GM12878 (cell line): ENCODE measurements around the gene AGER. TPM values are rescaled to one million over a fixed set of nuclear protein-coding genes. Genes with fewer than 3 reads are reported as not detected.

Experiments used
- ATAC-seq: fragments of 200-7000 bp; cut with Tn5 transposase; 3 replicates; pipeline ENCODE4 v1.9.1; 2020; ENCODE audit warnings: mild to moderate bottlenecking, moderate library complexity
- BruUV-seq: library from RNA; stranded (reverse); fragments of 400-500 nt; replicated peaks from 2 replicates; lab custom pipeline; 2021; lab: Mats Ljungman, UMichigan
- CTCF ChIA-PET: fragments of 300-600 bp; sonication (Branson Sonifier 250); formaldehyde crosslinking; extraction: SDS; loops from one replicate; lab custom pipeline; 2021; ENCODE audit warnings: inconsistent platforms; lab: Yijun Ruan, JAX
- POLR2A ChIA-PET: fragments of 350-600 bp; formaldehyde crosslinking; extraction: SDS; loops from one replicate; lab custom pipeline; 2021; ENCODE audit warnings: inconsistent platforms; lab: Charles Lee
- RAD21 ChIA-PET: fragments of 300-600 bp; sonication (Branson Sonifier 250); formaldehyde crosslinking; loops from one replicate; lab custom pipeline; 2023; ENCODE audit warnings: antibody characterized with exemption; ENCODE audit not compliant: unreplicated experiment; lab: Charles Lee
- SMC1A ChIA-PET: fragments of 300-600 bp; sonication (Branson Sonifier 250); formaldehyde crosslinking; loops from one replicate; lab custom pipeline; 2023; ENCODE audit not compliant: unreplicated experiment, uncharacterized antibody; lab: Charles Lee
- DNase-seq: peaks from one replicate; pipeline ENCODE4 v3.0.0-alpha.2; 2011; ENCODE audit warnings: low read depth, low spot score
- FAIRE-seq: peaks from 3 replicates; lab custom pipeline; 2011; peaks lifted over from hg19 to GRCh38; lab: Jason Lieb, UNC
- H2AFZ ChIP-seq: 2 replicates; pipeline ENCODE4 v1.6.0; 2011; ENCODE audit warnings: low read depth, low read length, control low read depth; ENCODE audit not compliant: control insufficient read depth
- H3K27ac ChIP-seq: 2 replicates; pipeline ENCODE4 v1.5.1; 2011; ENCODE audit warnings: control low read depth; ENCODE audit not compliant: control insufficient read depth, insufficient read depth
- H3K27me3 ChIP-seq, 2 experiments: replicated peaks in 1 of 2; 2 replicates each; pipeline versions ENCODE4 v1.6.0 to v1.6.1; 2011; ENCODE audit warnings: low read length in 1 of 2; ENCODE audit not compliant: control insufficient read depth in 2 of 2, insufficient read depth in 2 of 2
- H3K36me3 ChIP-seq, 2 experiments: 2 replicates each; pipeline ENCODE4 v1.5.1; 2011; ENCODE audit warnings: low read length in 1 of 2; ENCODE audit not compliant: control insufficient read depth in 2 of 2, insufficient read depth in 2 of 2
- H3K4me1 ChIP-seq: 2 replicates; pipeline ENCODE4 v1.6.1; 2011; ENCODE audit warnings: mild to moderate bottlenecking, low read length, moderate library complexity, mixed read lengths; ENCODE audit not compliant: control insufficient read depth, insufficient read depth
- H3K4me2 ChIP-seq: 2 replicates; pipeline ENCODE4 v1.6.0; 2011; ENCODE audit warnings: control low read depth; ENCODE audit not compliant: control insufficient read depth, insufficient read depth
- H3K4me3 ChIP-seq: fragments of 200-600 bp; sonication (generic); 2 replicates; pipeline ENCODE4 v1.5.1; 2016
- H3K79me2 ChIP-seq: 2 replicates; pipeline ENCODE4 v1.6.0; 2011; ENCODE audit warnings: low read length; ENCODE audit not compliant: control insufficient read depth, insufficient read depth
- H3K9ac ChIP-seq: 2 replicates; pipeline ENCODE4 v1.8.0; 2011; ENCODE audit warnings: low read length, control low read depth, mixed read lengths; ENCODE audit not compliant: control insufficient read depth, insufficient read depth
- H3K9me3 ChIP-seq: replicated peaks from 3 replicates; pipeline ENCODE4 v1.5.1; 2011; ENCODE audit warnings: mild to moderate bottlenecking, low read length; ENCODE audit not compliant: control insufficient read depth, insufficient read depth
- H4K20me1 ChIP-seq: 2 replicates; pipeline ENCODE4 v1.6.0; 2011; ENCODE audit not compliant: control insufficient read depth, insufficient read depth
- BACH1 ChIP-seq: fragments of 450-650 bp; IDR thresholded peaks from 2 replicates; pipeline ENCODE4 v1.6.1; 2017; ENCODE audit warnings: mild to moderate bottlenecking, borderline replicate concordance
- BRCA1 ChIP-seq: IDR thresholded peaks from 2 replicates; pipeline ENCODE4 v1.6.1; 2011; ENCODE audit warnings: low read depth, low read length, improper control_type of control experiment
- EED ChIP-seq: sonication (generic); IDR thresholded peaks from 2 replicates; pipeline ENCODE4 v1.6.1; 2016; ENCODE audit warnings: antibody characterized with exemption, low read depth
- MEF2A ChIP-seq: IDR thresholded peaks from 2 replicates; pipeline ENCODE4 v1.6.1; 2011; ENCODE audit warnings: low read depth, mild to moderate bottlenecking, low read length, moderate library complexity; ENCODE audit not compliant: insufficient read depth
- NR2F1 ChIP-seq: fragments of 450-650 bp; conservative IDR thresholded peaks from 2 replicates; pipeline ENCODE4 v1.6.1; 2017; ENCODE audit warnings: mild to moderate bottlenecking
- SREBF1 ChIP-seq: IDR thresholded peaks from 2 replicates; pipeline ENCODE4 v1.6.1; 2012; ENCODE audit warnings: mild to moderate bottlenecking, low read length
- WRNIP1 ChIP-seq: IDR thresholded peaks from 2 replicates; pipeline ENCODE4 v1.6.1; 2011; ENCODE audit warnings: low read depth, low read length, improper control_type of control experiment, borderline replicate concordance
- ZNF207 ChIP-seq: fragments of 450-650 bp; IDR thresholded peaks from 2 replicates; pipeline ENCODE4 v1.6.1; 2014; ENCODE audit warnings: antibody characterized with exemption, mild to moderate bottlenecking, borderline replicate concordance
- WGBS: methylation state at CpG from one replicate; pipeline ENCODE4 v1.1.6; 2016; ENCODE audit warnings: low lambda C conversion rate; ENCODE audit not compliant: insufficient replicate concordance, insufficient coverage; ENCODE audit errors: missing lambda C conversion rate; 5-methylcytosine and 5-hydroxymethylcytosine counted together
- in situ Hi-C: fragments of 300-500 bp; cut with MboI; formaldehyde crosslinking; loops from 9 replicates; pipeline ENCODE4 v1.14.3; 2018; ENCODE audit warnings: mixed read lengths
- intact Hi-C: fragments of 100-400 bp; cut with micrococcal nuclease; formaldehyde crosslinking; loops from one replicate; pipeline ENCODE4 v1.14.2; 2022; ENCODE audit not compliant: unreplicated experiment
- polyA plus RNA-seq, 11 experiments: library from polyadenylated mRNA; depleted of rRNA in 4 of 11; unstranded in 6 of 11; stranded (reverse) in 5 of 11; fragments of >200 nt; fragmentation: Nextera tagmentation in 4 of 11; fragmentation: Illumina TruSeq in 1 of 11; extraction: Ambion mirVana in 4 of 11; extraction: Trizol in 1 of 11; gene quantifications; 1 replicate in 1 of 11; 2 replicates in 10 of 11; pipeline versions ENCODE4 v1.2.1 to v1.2.3, GENCODE V29; 2011 to 2016; ENCODE audit warnings: inconsistent platforms in 2 of 11, missing spikeins in 2 of 11, low read depth in 1 of 11
- total RNA-seq, 4 experiments: library from RNA; depleted of rRNA in 3 of 4; stranded (reverse); fragments of >200 nt in 3 of 4; fragmentation: Illumina TruSeq in 1 of 4; extraction: Trizol in 1 of 4; gene quantifications; 2 replicates each; pipeline versions ENCODE4 v1.2.1 to v1.2.3, GENCODE V29; 2013 to 2021
- TF ChIP-seq, protein P1 (sequence below): fragments of 450-650 bp; IDR thresholded peaks from 2 replicates; pipeline ENCODE4 v1.6.1; 2016; ENCODE audit warnings: mild to moderate bottlenecking
- TF ChIP-seq, protein P2 (sequence below): fragments of 450-650 bp; IDR thresholded peaks from 2 replicates; pipeline ENCODE4 v1.6.1; 2014; ENCODE audit warnings: mild to moderate bottlenecking
- TF ChIP-seq, protein P3 (sequence below): IDR thresholded peaks from 2 replicates; pipeline ENCODE4 v1.6.1; 2012; ENCODE audit warnings: low read depth, low read length, improper control_type of control experiment
- TF ChIP-seq, protein P4 (sequence below): fragments of 450-650 bp; IDR thresholded peaks from 2 replicates; pipeline ENCODE4 v1.6.1; 2016; ENCODE audit warnings: mild to moderate bottlenecking
- TF ChIP-seq, protein P5 (sequence below): fragments of 450-650 bp; IDR thresholded peaks from 2 replicates; pipeline ENCODE4 v1.6.1; 2017; ENCODE audit warnings: mild to moderate bottlenecking, moderate library complexity

Gene AGER
- total and polyA plus RNA-seq, 10 of the 15 experiments (the other 5 are each of a cell fraction or from before 2014, with no cell fraction given), result 1.1 to 18.2 (median 3.9) TPM

DNA sequence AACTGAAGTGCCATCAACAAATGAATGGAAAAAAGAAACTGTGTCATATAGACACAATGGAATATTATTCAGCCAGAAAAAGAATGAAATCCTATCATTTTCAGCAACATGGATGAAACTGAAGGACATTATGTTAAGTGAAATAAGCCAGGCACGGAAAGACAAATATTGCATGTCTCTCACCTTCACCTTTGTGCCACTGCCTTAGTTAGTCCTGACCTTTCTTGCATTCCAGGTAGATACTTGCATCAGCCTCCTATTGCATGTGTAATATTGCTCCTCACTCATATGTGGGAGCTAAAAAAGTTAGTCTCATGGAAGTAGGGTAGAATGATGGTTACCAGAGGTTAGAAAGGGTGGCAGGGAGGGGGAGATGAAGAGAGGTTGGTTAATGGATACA is 24.9 kb upstream of the AGER start:
- ChIA-PET RAD21 (no interaction called here), POLR2A (no interaction called here), CTCF (interaction anchor here (1.2 kb wide), 1 partner anchor 588 kb away, joined by 4 read pairs; no protein-coding TSS in a partner anchor), SMC1A (interaction anchor here (0.6 to 1.5 kb wide), 2 partner anchors 11 to 13 kb away, joined by 3 read pairs; no protein-coding TSS in a partner anchor)
- Histone ChIP-seq H3K4me2 (no peak overlapping the region), H3K27ac (no peak overlapping the region), H3K79me2 (no peaks in the 10 kb centered on the region), H3K36me3 (no peaks in the 10 kb centered on the region), H3K27me3 (no peaks in the 10 kb centered on the region; a peak in 2 of 4 replicates), H3K4me1 (no peaks in the 10 kb centered on the region), H3K4me3 (no peak overlapping the region), H3K9me3 (no peaks in the 10 kb centered on the region), H3K9ac (no peak overlapping the region), H4K20me1 (no peaks in the 10 kb centered on the region), H2AFZ (no peak overlapping the region)
- DNase-seq (no peak), ATAC-seq (no peak), FAIRE-seq (no peak)
- no TSS peak for BruUV-seq
- intact Hi-C loops (no loop called here), in situ Hi-C loops (no loop called here)
- WGBS, result 29% methylated on average over 1 of the region's 1 CpG
- no peak for TF ChIP-seq WRNIP1
- TF ChIP-seq, protein P1, sequence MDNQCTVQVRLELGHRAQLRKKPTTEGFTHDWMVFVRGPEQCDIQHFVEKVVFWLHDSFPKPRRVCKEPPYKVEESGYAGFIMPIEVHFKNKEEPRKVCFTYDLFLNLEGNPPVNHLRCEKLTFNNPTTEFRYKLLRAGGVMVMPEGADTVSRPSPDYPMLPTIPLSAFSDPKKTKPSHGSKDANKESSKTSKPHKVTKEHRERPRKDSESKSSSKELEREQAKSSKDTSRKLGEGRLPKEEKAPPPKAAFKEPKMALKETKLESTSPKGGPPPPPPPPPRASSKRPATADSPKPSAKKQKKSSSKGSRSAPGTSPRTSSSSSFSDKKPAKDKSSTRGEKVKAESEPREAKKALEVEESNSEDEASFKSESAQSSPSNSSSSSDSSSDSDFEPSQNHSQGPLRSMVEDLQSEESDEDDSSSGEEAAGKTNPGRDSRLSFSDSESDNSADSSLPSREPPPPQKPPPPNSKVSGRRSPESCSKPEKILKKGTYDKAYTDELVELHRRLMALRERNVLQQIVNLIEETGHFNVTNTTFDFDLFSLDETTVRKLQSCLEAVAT, result no peak
- no peak for TF ChIP-seq EED
- TF ChIP-seq BRCA1, result no peak
- TF ChIP-seq ZNF207, result no peak
- TF ChIP-seq, protein P2, sequence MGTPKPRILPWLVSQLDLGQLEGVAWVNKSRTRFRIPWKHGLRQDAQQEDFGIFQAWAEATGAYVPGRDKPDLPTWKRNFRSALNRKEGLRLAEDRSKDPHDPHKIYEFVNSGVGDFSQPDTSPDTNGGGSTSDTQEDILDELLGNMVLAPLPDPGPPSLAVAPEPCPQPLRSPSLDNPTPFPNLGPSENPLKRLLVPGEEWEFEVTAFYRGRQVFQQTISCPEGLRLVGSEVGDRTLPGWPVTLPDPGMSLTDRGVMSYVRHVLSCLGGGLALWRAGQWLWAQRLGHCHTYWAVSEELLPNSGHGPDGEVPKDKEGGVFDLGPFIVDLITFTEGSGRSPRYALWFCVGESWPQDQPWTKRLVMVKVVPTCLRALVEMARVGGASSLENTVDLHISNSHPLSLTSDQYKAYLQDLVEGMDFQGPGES, result no peak
- TF ChIP-seq SREBF1, result no peak
- no peak for TF ChIP-seq BACH1
- no peak for TF ChIP-seq NR2F1
- TF ChIP-seq, protein P3, sequence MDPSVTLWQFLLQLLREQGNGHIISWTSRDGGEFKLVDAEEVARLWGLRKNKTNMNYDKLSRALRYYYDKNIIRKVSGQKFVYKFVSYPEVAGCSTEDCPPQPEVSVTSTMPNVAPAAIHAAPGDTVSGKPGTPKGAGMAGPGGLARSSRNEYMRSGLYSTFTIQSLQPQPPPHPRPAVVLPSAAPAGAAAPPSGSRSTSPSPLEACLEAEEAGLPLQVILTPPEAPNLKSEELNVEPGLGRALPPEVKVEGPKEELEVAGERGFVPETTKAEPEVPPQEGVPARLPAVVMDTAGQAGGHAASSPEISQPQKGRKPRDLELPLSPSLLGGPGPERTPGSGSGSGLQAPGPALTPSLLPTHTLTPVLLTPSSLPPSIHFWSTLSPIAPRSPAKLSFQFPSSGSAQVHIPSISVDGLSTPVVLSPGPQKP, result no peak
- TF ChIP-seq, protein P4, sequence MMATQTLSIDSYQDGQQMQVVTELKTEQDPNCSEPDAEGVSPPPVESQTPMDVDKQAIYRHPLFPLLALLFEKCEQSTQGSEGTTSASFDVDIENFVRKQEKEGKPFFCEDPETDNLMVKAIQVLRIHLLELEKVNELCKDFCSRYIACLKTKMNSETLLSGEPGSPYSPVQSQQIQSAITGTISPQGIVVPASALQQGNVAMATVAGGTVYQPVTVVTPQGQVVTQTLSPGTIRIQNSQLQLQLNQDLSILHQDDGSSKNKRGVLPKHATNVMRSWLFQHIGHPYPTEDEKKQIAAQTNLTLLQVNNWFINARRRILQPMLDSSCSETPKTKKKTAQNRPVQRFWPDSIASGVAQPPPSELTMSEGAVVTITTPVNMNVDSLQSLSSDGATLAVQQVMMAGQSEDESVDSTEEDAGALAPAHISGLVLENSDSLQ, result no peak
- TF ChIP-seq, protein P5, sequence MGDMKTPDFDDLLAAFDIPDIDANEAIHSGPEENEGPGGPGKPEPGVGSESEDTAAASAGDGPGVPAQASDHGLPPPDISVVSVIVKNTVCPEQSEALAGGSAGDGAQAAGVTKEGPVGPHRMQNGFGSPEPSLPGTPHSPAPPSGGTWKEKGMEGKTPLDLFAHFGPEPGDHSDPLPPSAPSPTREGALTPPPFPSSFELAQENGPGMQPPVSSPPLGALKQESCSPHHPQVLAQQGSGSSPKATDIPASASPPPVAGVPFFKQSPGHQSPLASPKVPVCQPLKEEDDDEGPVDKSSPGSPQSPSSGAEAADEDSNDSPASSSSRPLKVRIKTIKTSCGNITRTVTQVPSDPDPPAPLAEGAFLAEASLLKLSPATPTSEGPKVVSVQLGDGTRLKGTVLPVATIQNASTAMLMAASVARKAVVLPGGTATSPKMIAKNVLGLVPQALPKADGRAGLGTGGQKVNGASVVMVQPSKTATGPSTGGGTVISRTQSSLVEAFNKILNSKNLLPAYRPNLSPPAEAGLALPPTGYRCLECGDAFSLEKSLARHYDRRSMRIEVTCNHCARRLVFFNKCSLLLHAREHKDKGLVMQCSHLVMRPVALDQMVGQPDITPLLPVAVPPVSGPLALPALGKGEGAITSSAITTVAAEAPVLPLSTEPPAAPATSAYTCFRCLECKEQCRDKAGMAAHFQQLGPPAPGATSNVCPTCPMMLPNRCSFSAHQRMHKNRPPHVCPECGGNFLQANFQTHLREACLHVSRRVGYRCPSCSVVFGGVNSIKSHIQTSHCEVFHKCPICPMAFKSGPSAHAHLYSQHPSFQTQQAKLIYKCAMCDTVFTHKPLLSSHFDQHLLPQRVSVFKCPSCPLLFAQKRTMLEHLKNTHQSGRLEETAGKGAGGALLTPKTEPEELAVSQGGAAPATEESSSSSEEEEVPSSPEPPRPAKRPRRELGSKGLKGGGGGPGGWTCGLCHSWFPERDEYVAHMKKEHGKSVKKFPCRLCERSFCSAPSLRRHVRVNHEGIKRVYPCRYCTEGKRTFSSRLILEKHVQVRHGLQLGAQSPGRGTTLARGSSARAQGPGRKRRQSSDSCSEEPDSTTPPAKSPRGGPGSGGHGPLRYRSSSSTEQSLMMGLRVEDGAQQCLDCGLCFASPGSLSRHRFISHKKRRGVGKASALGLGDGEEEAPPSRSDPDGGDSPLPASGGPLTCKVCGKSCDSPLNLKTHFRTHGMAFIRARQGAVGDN, result no peak
- no peak for TF ChIP-seq MEF2A
